BLaER1 treated with 17β-estradiol and CSF1 and Interleukin-3, amounts not matched to agents 10 nM and 100 nM (cell line): ENCODE results near the gene TEX36.

Experiments
- H3K27ac ChIP-seq, 11 experiments: shearing (Covaris generic); formaldehyde crosslinking; 2 replicates each; pipeline ENCODE4 v1.8.1; 2022
- H3K27me3 ChIP-seq, 11 experiments: shearing (Covaris generic); formaldehyde crosslinking; 2 replicates each; pipeline ENCODE4 v1.8.1; 2022
- H3K36me3 ChIP-seq, 11 experiments: shearing (Covaris generic); formaldehyde crosslinking; 2 replicates each; pipeline ENCODE4 v1.8.1; 2022
- H3K4me1 ChIP-seq, 10 experiments: shearing (Covaris generic); formaldehyde crosslinking; 2 replicates each; pipeline ENCODE4 v1.8.1; 2022
- H3K4me2 ChIP-seq, 11 experiments: shearing (Covaris generic); formaldehyde crosslinking; 2 replicates each; pipeline ENCODE4 v1.8.1; 2022
- H3K4me3 ChIP-seq, 10 experiments: shearing (Covaris generic); formaldehyde crosslinking; 2 replicates each; pipeline ENCODE4 v1.8.1; 2022
- H3K9ac ChIP-seq, 11 experiments: shearing (Covaris generic); formaldehyde crosslinking; 2 replicates each; pipeline ENCODE4 v1.8.1; 2022
- H3K9me3 ChIP-seq, 11 experiments: shearing (Covaris generic); formaldehyde crosslinking; replicated peaks in 1 of 11; 2 replicates each; pipeline ENCODE4 v1.8.1; 2022
- H4K20me1 ChIP-seq, 11 experiments: shearing (Covaris generic); formaldehyde crosslinking; 2 replicates each; pipeline ENCODE4 v1.8.1; 2022
- Cebpa-rat ChIP-seq, 11 experiments: shearing (Covaris generic); IDR thresholded peaks; 2 replicates each; pipeline ENCODE4 v1.8.1; 2022

Gene TEX36

GRCh38 chr10:125694883-125695282 lies 11.9 kb upstream of the TEX36 start:
- Histone ChIP-seq H3K9me3 (no peaks in the 10 kb centered on the region), H3K4me3 (no peak overlapping the region), H3K4me2 (no peak overlapping the region), H3K9ac (no peak overlapping the region), H3K27me3 (peaks cover 0 to 7% (median 0%) of the 10 kb centered on the region in 11 experiments; a peak in 2 of 22 replicates), H4K20me1 (no peaks in the 10 kb centered on the region), H3K36me3 (no peaks in the 10 kb centered on the region), H3K4me1 (peaks cover 27 to 58% (median 42%) of the 10 kb centered on the region in 10 experiments), H3K27ac (no peak overlapping the region)
- no peak for TF ChIP-seq Cebpa-rat (IDR thresholded peaks at IDR 0.05)

DNA sequence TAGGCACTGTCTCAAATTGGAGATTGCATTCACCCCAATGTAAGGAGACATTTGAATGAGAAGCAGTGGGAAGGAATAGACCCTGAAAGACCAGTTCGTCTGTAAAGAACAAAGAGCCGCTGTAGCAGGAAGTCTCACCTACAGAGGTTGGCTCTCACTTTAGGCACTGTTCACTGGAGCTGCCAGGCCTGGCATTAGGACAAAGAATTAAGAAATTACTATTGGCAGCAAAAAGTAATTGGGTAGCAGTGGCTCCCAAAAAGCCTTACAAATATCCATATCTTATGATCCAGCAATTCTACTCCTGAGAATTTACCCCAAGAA lies 10.5 kb upstream of the TEX36 start:
- Histone ChIP-seq H3K36me3 (no peaks in the 10 kb centered on the region), H3K4me3 (no peak overlapping the region), H3K27ac (peak overlapping the region in 1 of 11 experiments; percentile 23; a peak in 1 of 22 replicates), H3K27me3 (peaks cover 0 to 11% (median 0%) of the 10 kb centered on the region in 11 experiments; a peak in 2 of 22 replicates), H3K9me3 (no peaks in the 10 kb centered on the region), H3K4me1 (peaks cover 23 to 47% (median 36%) of the 10 kb centered on the region in 10 experiments), H3K4me2 (peak overlapping the region in 9 of 11 experiments; percentile 68 to 86 (median 81); a peak in 17 of 22 replicates), H3K9ac (no peak overlapping the region), H4K20me1 (no peaks in the 10 kb centered on the region)
- TF ChIP-seq Cebpa-rat (IDR thresholded peaks at IDR 0.05), result no peak

GRCh38 chr10:125692601-125693523 lies 9.9 kb upstream of the TEX36 start:
- Histone ChIP-seq H3K4me3 (no peak overlapping the region; a peak in 2 of 20 replicates), H3K36me3 (no peaks in the 10 kb centered on the region), H4K20me1 (no peaks in the 10 kb centered on the region), H3K27ac (peak overlapping the region in 2 of 11 experiments; percentile 1 to 23; a peak in 2 of 22 replicates), H3K4me1 (peaks cover 23 to 43% (median 36%) of the 10 kb centered on the region in 10 experiments), H3K27me3 (peaks cover 0 to 11% (median 0%) of the 10 kb centered on the region in 11 experiments; a peak in 2 of 22 replicates), H3K9me3 (no peaks in the 10 kb centered on the region), H3K9ac (no peak overlapping the region), H3K4me2 (peak overlapping the region; percentile 43 to 86 (median 79); a peak in 21 of 22 replicates)
- no peak for TF ChIP-seq Cebpa-rat (IDR thresholded peaks at IDR 0.05)

DNA sequence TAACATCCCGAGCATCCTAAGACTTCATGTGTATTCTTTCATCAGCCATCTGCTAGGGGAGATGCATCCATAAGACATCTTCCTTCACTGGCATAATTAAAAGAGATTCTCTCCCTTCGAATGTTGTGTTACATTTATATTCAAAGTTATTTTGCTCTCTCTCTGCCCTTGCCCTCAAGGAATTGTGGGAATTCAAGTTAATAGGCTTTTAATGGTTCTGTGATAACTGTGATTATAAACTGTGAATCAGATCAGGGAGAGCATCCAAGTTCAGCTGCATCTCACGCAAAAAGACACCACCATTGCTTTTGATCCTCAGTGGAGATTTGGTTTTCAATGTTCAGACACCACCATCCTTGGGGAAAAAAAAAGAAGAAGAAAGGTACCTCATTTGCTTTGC lies 9.2 kb upstream of the TEX36 start:
- no peak for TF ChIP-seq Cebpa-rat (IDR thresholded peaks at IDR 0.05)
- H3K4me1 ChIP-seq, result peaks cover 23 to 43% (median 36%) of the 10 kb centered on the region in 10 experiments
- no peaks in the 10 kb centered on the region for H4K20me1 ChIP-seq
- peak overlapping the region; percentile 43 to 86 (median 79); a peak in 21 of 22 replicates for H3K4me2 ChIP-seq
- H3K9me3 ChIP-seq, result no peaks in the 10 kb centered on the region
- H3K9ac ChIP-seq, result 0 out of 22 replicates have a peak overlapping the region, but pooled peaks of 1 of the 11 experiments have one; percentile 29
- peaks cover 0 to 11% (median 0%) of the 10 kb centered on the region in 11 experiments; a peak in 2 of 22 replicates for H3K27me3 ChIP-seq
- H3K4me3 ChIP-seq, result no peak overlapping the region
- H3K36me3 ChIP-seq, result no peaks in the 10 kb centered on the region
- H3K27ac ChIP-seq, result peak overlapping the region in 1 of 11 experiments; percentile 23; a peak in 3 of 22 replicates

DNA sequence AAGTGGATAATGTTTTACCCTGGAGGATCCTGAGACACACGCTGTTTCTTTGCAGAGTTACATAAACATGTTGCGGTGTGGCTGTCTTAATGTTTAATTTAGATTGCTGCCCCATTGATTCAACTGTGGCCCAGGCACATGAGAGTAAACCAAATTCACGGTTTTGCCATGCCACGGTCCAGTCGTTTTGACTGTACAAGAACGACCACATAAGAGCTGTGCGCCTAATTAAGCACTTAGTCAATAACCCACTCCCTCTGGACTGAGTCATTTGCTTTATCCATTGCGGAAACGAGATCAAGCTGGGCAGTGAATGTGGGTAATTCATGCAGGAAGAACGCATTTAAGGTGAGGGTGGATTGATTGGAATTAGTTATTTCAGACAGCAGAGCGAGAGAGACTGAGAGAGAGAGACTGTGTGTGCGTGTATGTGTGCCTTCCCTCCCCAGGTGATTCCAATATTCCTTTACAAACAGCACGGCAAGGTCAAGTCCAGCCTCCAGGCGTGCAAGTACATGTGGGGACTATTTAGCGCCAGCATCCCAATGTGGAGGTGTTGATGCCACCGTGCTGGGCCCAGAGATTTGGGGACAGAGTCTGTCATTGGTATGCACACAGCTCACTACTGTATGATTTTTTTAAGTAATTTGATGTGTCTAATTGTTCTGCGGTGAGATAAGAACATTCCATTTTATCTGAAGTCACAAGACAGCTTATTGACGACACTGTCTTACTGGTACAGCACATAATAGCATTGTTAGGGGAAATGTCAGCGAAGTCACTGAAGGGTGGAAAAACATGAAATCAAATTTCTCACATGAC lies 8.4 kb upstream of the TEX36 start:
- no peaks in the 10 kb centered on the region for H4K20me1 ChIP-seq
- H3K9me3 ChIP-seq, result no peaks in the 10 kb centered on the region
- H3K4me2 ChIP-seq, result peak overlapping the region; percentile 43 to 86 (median 79)
- H3K36me3 ChIP-seq, result no peaks in the 10 kb centered on the region
- peaks cover 23 to 43% (median 36%) of the 10 kb centered on the region in 10 experiments for H3K4me1 ChIP-seq
- TF ChIP-seq Cebpa-rat (IDR thresholded peaks at IDR 0.05), result no peak
- no peak overlapping the region; a peak in 1 of 22 replicates for H3K9ac ChIP-seq
- H3K27ac ChIP-seq, result peak overlapping the region in 2 of 11 experiments; percentile 21 to 23; a peak in 3 of 22 replicates
- peaks cover 0 to 11% (median 0%) of the 10 kb centered on the region in 11 experiments; a peak in 2 of 22 replicates for H3K27me3 ChIP-seq
- H3K4me3 ChIP-seq, result no peak overlapping the region

DNA sequence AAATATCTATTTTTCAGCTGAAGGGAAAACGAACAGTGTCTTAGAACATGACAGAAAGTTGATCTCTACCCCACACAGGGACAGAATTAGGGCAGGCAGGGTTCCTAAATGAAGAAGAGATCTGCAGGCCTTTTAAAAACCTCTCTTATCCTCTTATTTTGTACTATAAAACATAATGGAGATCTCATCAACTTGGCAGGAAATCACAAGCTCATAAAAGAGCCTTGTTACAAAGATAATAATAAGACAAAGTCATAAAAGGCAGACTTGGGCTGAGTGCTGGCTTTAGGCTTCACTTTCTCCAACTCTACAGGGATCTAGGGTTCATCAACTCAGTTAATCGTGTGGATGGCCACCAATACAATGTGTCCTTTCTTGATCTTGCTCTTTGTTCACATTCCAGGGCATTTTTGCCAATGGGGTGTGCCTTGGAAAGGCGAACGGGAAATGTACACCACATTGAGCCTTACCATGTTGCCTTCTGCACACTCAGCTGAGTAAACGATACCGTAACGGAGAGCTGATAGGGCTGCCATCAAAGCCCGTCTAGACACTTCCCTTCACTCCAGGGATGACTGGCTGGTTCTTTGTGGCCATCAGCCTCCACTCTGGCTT lies 7.1 kb upstream of the TEX36 start:
- Histone ChIP-seq H3K27ac (no peak overlapping the region), H3K9me3 (no peaks in the 10 kb centered on the region), H3K4me1 (peaks cover 26 to 47% (median 39%) of the 10 kb centered on the region in 10 experiments), H3K4me3 (no peak overlapping the region), H3K36me3 (no peaks in the 10 kb centered on the region), H3K9ac (no peak overlapping the region), H3K27me3 (peaks cover 0 to 11% (median 0%) of the 10 kb centered on the region in 11 experiments; a peak in 2 of 22 replicates), H4K20me1 (no peaks in the 10 kb centered on the region; a peak in 1 of 22 replicates), H3K4me2 (peak overlapping the region in 9 of 11 experiments; percentile 68 to 86 (median 81); a peak in 17 of 22 replicates)
- no peak for TF ChIP-seq Cebpa-rat (IDR thresholded peaks at IDR 0.05)

GRCh38 chr10:125687507-125688185 lies 4.7 kb upstream of the TEX36 start:
- Histone ChIP-seq H3K4me3 (no peak overlapping the region), H3K4me1 (peaks cover 34 to 52% (median 42%) of the 10 kb centered on the region in 10 experiments), H3K27ac (no peak overlapping the region), H3K9ac (no peak overlapping the region), H3K27me3 (peaks cover 0 to 11% (median 0%) of the 10 kb centered on the region in 11 experiments; a peak in 2 of 22 replicates), H3K4me2 (no peak overlapping the region), H3K36me3 (no peaks in the 10 kb centered on the region), H3K9me3 (no peaks in the 10 kb centered on the region), H4K20me1 (no peaks in the 10 kb centered on the region; a peak in 1 of 22 replicates)
- no peak for TF ChIP-seq Cebpa-rat (IDR thresholded peaks at IDR 0.05)

DNA sequence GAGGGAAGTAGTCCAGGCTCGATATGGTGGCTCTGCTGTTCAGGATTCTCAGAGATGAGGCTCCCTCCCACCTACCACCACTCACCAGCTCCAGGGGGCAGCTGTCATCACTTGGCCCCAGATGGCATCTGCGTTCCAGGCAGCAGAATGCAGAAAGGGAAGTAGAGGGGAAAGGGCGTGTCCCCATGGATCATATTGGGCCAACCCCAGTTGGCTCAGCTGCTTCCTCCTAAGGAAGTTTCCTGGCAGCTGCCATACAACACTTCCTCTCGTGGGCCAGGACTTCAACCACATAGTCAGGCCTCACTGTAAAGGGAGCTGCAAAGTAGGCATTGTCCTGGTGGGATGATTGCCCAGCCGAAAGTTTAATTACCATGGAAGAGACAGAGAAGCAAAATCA lies 1.6 kb upstream of the TEX36 start:
- Histone ChIP-seq H3K36me3 (no peaks in the 10 kb centered on the region), H3K4me2 (peak overlapping the region; percentile 39 to 71 (median 55)), H3K27ac (peak overlapping the region in 2 of 11 experiments; percentile 33 to 49; a peak in 2 of 22 replicates), H3K9me3 (peaks cover 0 to 3% (median 0%) of the 10 kb centered on the region in 11 experiments; a peak in 5 of 22 replicates), H3K4me3 (no peak overlapping the region), H3K9ac (no peak overlapping the region), H3K4me1 (peaks cover 12 to 22% (median 16%) of the 10 kb centered on the region in 10 experiments), H4K20me1 (no peaks in the 10 kb centered on the region; a peak in 1 of 22 replicates), H3K27me3 (0 out of 22 replicates have a peak, but pooled peaks cover 0 to 1% (median 0%) of the 10 kb centered on the region in 11 experiments)
- no peak for TF ChIP-seq Cebpa-rat (IDR thresholded peaks at IDR 0.05)
